PC-9 (cell line): ENCODE data around the gene BPIFB2.

ENCODE experiments used
- EZH2 ChIP-seq: fragments of 200-600 bp; sonication (generic); IDR thresholded peaks from 2 replicates; pipeline ENCODE4 v1.8.0; 2017; ENCODE audit warnings: antibody characterized with exemption, low read depth
- TF ChIP-seq, protein P1 (sequence below): fragments of 200-600 bp; sonication (generic); conservative IDR thresholded peaks from 2 replicates; pipeline ENCODE4 v1.6.1; 2017; ENCODE audit warnings: mixed run types, antibody characterized with exemption, mild to moderate bottlenecking, moderate library complexity

DNA sequence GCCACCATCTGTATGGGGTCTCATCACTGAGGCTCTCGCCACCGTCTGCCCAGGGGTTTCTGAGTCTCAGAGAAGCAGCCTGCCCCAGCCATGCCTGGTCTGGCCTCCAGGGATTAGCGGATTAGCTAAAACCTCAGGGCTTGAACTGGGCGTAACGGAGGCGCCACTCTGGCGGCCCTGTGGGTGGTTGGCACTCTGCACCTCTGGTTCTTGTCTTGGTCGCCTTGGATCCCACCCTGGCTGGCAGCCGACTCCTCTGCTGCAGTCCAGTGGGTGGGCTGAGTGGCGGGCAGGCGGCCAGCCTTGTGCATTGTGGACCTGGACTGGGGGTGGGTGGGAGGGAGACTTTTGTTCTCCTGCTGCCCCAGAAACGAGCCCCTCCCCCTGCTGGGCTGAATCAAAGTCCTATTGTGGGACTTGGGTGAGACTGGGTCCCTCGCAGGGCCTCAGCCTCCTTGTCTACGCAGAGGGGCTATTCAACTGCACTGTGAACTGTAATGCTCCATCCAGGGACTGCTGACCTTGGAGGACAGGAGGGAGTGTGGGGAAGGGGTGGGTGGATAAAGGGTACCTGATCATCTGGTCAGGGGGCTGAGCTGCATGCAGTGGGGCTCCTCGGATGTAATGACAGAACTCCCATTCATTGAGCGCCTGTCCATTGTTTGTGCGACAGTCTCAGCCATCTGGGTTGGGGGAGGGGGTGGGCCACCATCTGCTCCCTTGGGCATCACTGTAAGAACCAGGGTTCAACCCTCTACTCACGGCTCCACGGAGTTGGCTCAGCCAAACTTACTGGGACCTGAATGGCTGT lies 27.2 kb upstream of the BPIFB2 start:
- TF ChIP-seq EZH2: no peak
- TF ChIP-seq, protein P1, sequence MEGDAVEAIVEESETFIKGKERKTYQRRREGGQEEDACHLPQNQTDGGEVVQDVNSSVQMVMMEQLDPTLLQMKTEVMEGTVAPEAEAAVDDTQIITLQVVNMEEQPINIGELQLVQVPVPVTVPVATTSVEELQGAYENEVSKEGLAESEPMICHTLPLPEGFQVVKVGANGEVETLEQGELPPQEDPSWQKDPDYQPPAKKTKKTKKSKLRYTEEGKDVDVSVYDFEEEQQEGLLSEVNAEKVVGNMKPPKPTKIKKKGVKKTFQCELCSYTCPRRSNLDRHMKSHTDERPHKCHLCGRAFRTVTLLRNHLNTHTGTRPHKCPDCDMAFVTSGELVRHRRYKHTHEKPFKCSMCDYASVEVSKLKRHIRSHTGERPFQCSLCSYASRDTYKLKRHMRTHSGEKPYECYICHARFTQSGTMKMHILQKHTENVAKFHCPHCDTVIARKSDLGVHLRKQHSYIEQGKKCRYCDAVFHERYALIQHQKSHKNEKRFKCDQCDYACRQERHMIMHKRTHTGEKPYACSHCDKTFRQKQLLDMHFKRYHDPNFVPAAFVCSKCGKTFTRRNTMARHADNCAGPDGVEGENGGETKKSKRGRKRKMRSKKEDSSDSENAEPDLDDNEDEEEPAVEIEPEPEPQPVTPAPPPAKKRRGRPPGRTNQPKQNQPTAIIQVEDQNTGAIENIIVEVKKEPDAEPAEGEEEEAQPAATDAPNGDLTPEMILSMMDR: no peak
